ENCODE results near the gene OGFOD2.
A peak's percentile ranks its signal among the peaks of the same experiment; 100 is the strongest.

OGFOD2 gene

GRCh38 chr12:122951979-122952892 lies 22.8 kb upstream of the OGFOD2 start:
- peak; percentile 55 for DNase-seq

- peak; percentile 54 for DNase-seq
Measured at GRCh38 chr12:122955156-122955555, 19.9 kb upstream of the OGFOD2 start.

- DNase-seq: no peak
Measured at GRCh38 chr12:122956035-122956434, 19.0 kb upstream of the OGFOD2 start.

GRCh38 chr12:122958198-122958888 lies 16.7 kb upstream of the OGFOD2 start:
- DNase-seq: no peak

- DNase-seq: no peak
Measured at GRCh38 chr12:122959566-122960192, 15.4 kb upstream of the OGFOD2 start.

- DNase-seq: no peak
Measured at GRCh38 chr12:122960193-122960569, 14.9 kb upstream of the OGFOD2 start.

- peak; percentile 55 for DNase-seq
Measured at GRCh38 chr12:122961531-122962329, 13.3 kb upstream of the OGFOD2 start.

GRCh38 chr12:122963941-122964265 lies 11.1 kb upstream of the OGFOD2 start:
- peak; percentile 73 for DNase-seq

- no peak for DNase-seq
Measured at GRCh38 chr12:122964439-122965257, 10.4 kb upstream of the OGFOD2 start.

- DNase-seq: peak; percentile 39
Measured at GRCh38 chr12:122965321-122965751, 9.7 kb upstream of the OGFOD2 start.

- DNase-seq: peak; percentile 87
Measured at GRCh38 chr12:122965851-122966742, 8.9 kb upstream of the OGFOD2 start, which contains the start of gene ABCB9. Gene ABCB9, minus strand, starts transcription at chr12:122966463. Its CDS starts 6,228 bp downstream, at chr12:122960235.

- no peak for DNase-seq
Measured at GRCh38 chr12:122966743-122967550, 8.1 kb upstream of the OGFOD2 start.

GRCh38 chr12:122968104-122968503 lies 6.9 kb upstream of the OGFOD2 start:
- no peak for DNase-seq

GRCh38 chr12:122969676-122970075 lies 5.4 kb upstream of the OGFOD2 start:
- DNase-seq: peak; percentile 92

- peak; percentile 98 for DNase-seq
Measured at GRCh38 chr12:122974274-122974891, 661 bp upstream of the OGFOD2 start.

GRCh38 chr12:122975790-122976647 lies 975 bp downstream of the OGFOD2 start:
- peak; percentile 37 for DNase-seq

GRCh38 chr12:122976648-122976975 lies 1.6 kb downstream of the OGFOD2 start:
- no peak for DNase-seq

- DNase-seq: no peak
Measured at GRCh38 chr12:122977153-122977552, 2.1 kb downstream of the OGFOD2 start.

Data from NCI-H2171 treated with DMSO at 0.1 percent for 48 hours (cell line).